Endothelial cell of umbilical vein (primary cell): Measurements from ENCODE around the gene KANSL1. TPM values are rescaled to one million over a fixed set of nuclear protein-coding genes. Genes with fewer than 3 reads are reported as not detected.

ENCODE experiments used
- BruUV-seq: library from RNA; stranded (reverse); fragments of 400-500 nt; replicated peaks from 2 replicates; lab custom pipeline; 2021; lab: Mats Ljungman, UMichigan
- CTCF ChIA-PET: fragments of 300-600, 350-600 bp; sonication (Branson Sonifier 250); formaldehyde crosslinking; loops from one replicate; lab custom pipeline; 2021; ENCODE audit warnings: antibody characterized with exemption, inconsistent platforms; lab: Charles Lee
- POLR2A ChIA-PET: fragments of 300-600, 350-600 bp; sonication (Branson Sonifier 250); formaldehyde crosslinking; loops from one replicate; lab custom pipeline; 2021; ENCODE audit warnings: antibody characterized with exemption, inconsistent platforms; lab: Charles Lee
- DNase-seq: peaks from one replicate; pipeline ENCODE4 v3.0.0-alpha.2; 2011; ENCODE audit warnings: low read depth, low spot score
- FAIRE-seq: peaks from 2 replicates; lab custom pipeline; 2011; peaks lifted over from hg19 to GRCh38; lab: Jason Lieb, UNC
- H2AFZ ChIP-seq: 2 replicates; pipeline ENCODE4 v1.6.0; 2012; ENCODE audit warnings: low read depth, low read length, control low read depth, inconsistent platforms
- H3K27ac ChIP-seq: 2 replicates; pipeline ENCODE4 v1.5.1; 2011; ENCODE audit warnings: low read depth, mild to moderate bottlenecking, control low read depth, low read length, moderate library complexity; ENCODE audit not compliant: insufficient read depth
- H3K27me3 ChIP-seq, 2 experiments: 2 replicates each; pipeline versions ENCODE4 v1.6.0 to v1.6.1; 2011; ENCODE audit warnings: low read length in 2 of 2, mixed read lengths in 1 of 2; ENCODE audit not compliant: control insufficient read depth in 2 of 2, insufficient read depth in 2 of 2
- H3K36me3 ChIP-seq, 2 experiments: 2 replicates in 1 of 2; 3 replicates in 1 of 2; pipeline ENCODE4 v1.5.1; 2011; ENCODE audit warnings: low read length in 2 of 2, mild to moderate bottlenecking in 1 of 2, moderate library complexity in 1 of 2; ENCODE audit not compliant: control insufficient read depth in 2 of 2, insufficient read depth in 2 of 2; ENCODE audit errors: extremely low read depth in 1 of 2
- H3K4me1 ChIP-seq: 3 replicates; pipeline ENCODE4 v1.5.1; 2011; ENCODE audit warnings: mild to moderate bottlenecking, low read length; ENCODE audit not compliant: control insufficient read depth, insufficient read depth; ENCODE audit errors: extremely low read depth
- H3K4me2 ChIP-seq: 2 replicates; pipeline ENCODE4 v1.6.1; 2011; ENCODE audit warnings: low read length, control low read depth, mixed read lengths; ENCODE audit not compliant: insufficient read depth
- H3K4me3 ChIP-seq, 3 experiments: fragments of 200-600 bp in 1 of 3; sonication (generic), shearing (Covaris generic) in 1 of 3; replicated peaks in 1 of 3; 2 replicates each; pipeline ENCODE4 v1.5.1; 2011 to 2016; ENCODE audit warnings: control low read depth in 3 of 3, low read length in 3 of 3, mild to moderate bottlenecking in 2 of 3, inconsistent platforms in 1 of 3, low read depth in 1 of 3, moderate library complexity in 1 of 3; ENCODE audit not compliant: insufficient read depth in 1 of 3
- H3K79me2 ChIP-seq: 2 replicates; pipeline ENCODE4 v1.6.0; 2012; ENCODE audit warnings: low read length, inconsistent platforms; ENCODE audit not compliant: control insufficient read depth, insufficient read depth
- H3K9ac ChIP-seq: replicated peaks from 2 replicates; pipeline ENCODE3; 2011; ENCODE audit warnings: low read length, control low read depth; ENCODE audit not compliant: insufficient read depth; ENCODE audit errors: extremely low read depth
- H3K9me1 ChIP-seq: replicated peaks from 3 replicates; pipeline ENCODE4 v1.6.0; 2011; ENCODE audit warnings: mild to moderate bottlenecking, low read length; ENCODE audit not compliant: control insufficient read depth, insufficient read depth; ENCODE audit errors: extremely low read depth
- H3K9me3 ChIP-seq: replicated peaks from 2 replicates; pipeline ENCODE4 v1.5.1; 2012; ENCODE audit warnings: low read length, inconsistent platforms; ENCODE audit not compliant: control insufficient read depth, insufficient read depth
- H4K20me1 ChIP-seq: replicated peaks from 2 replicates; pipeline ENCODE3; 2011; ENCODE audit warnings: mild to moderate bottlenecking, low read length; ENCODE audit not compliant: control insufficient read depth, insufficient read depth; ENCODE audit errors: extremely low read depth
- GATA2 ChIP-seq: IDR thresholded peaks from 2 replicates; pipeline ENCODE4 v1.7.0; 2011; ENCODE audit warnings: low read depth, mild to moderate bottlenecking, moderate library complexity, mixed read lengths, low read length; ENCODE audit not compliant: insufficient read length, insufficient read depth
- JUN ChIP-seq: IDR thresholded peaks from 2 replicates; pipeline ENCODE4 v1.6.1; 2011; ENCODE audit warnings: borderline replicate concordance, low read depth; ENCODE audit not compliant: insufficient read length, insufficient read depth
- POLR2A ChIP-seq: IDR thresholded peaks from 2 replicates; pipeline ENCODE4 v1.6.1; 2012; ENCODE audit warnings: low read depth, mild to moderate bottlenecking, control low read depth, low read length
- dilution Hi-C: fragments of 300-500 bp; cut with MboI; formaldehyde crosslinking; loops from one replicate; pipeline ENCODE4 v1.15.0; 2019; ENCODE audit warnings: low sequenced_read_pairs; ENCODE audit not compliant: extremely low pct_ligation_motif_present
- intact Hi-C: fragments of 100-400 bp; cut with micrococcal nuclease; formaldehyde crosslinking; loops from one replicate; pipeline ENCODE4 v1.10.0; 2022
- polyA plus RNA-seq, 4 experiments: library from polyadenylated mRNA; depleted of rRNA in 3 of 4; stranded (reverse) in 3 of 4; unstranded in 1 of 4; fragments of >200 nt; gene quantifications; 2 replicates each; pipeline versions ENCODE4 v1.2.1 to v1.2.3, GENCODE V29; 2011 to 2012; ENCODE audit warnings: missing spikeins in 1 of 4
- total RNA-seq: library from RNA; stranded (reverse); gene quantifications from 2 replicates; pipeline ENCODE4 v1.2.3, GENCODE V29; 2021
- TF ChIP-seq, protein P1 (sequence below), 2 donors: IDR thresholded peaks; 1 replicate in 1 of 2; 2 replicates in 1 of 2; pipeline ENCODE4 v1.5.1; 2011; ENCODE audit warnings: low read length in 2 of 2, mild to moderate bottlenecking in 2 of 2, moderate library complexity in 2 of 2, control low read depth in 1 of 2, inconsistent platforms in 1 of 2, low read depth in 1 of 2; ENCODE audit not compliant: insufficient read depth in 1 of 2; ENCODE audit errors: extremely low read depth in 1 of 2
- TF ChIP-seq, protein P2 (sequence below): IDR thresholded peaks from 2 replicates; pipeline ENCODE4 v1.6.1; 2011; ENCODE audit not compliant: insufficient read depth, insufficient read length

Gene KANSL1
- total and polyA plus RNA-seq, 2 donors (not counting 3 experiments of a cell fraction or from before 2014, with no cell fraction given) = 29.1 to 74.0 TPM

DNA sequence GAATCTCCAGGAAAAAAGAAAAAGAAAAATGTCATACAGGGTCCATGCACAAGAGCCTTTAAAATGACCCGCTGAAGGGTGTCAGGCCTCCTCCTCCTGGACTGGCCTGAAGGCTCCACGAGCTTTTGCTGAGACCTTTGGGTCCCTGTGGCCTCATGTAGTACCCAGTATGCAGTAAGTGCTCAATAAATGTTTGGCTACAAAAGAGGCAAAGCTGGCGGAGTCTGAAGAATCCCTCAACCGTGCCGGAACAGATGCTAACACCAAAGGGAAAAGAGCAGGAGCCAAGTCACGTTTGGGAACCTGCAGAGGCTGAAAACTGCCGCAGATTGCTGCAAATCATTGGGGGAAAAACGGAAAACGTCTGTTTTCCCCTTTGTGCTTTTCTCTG is 193.3 kb downstream of the KANSL1 start:
- POLR2A ChIA-PET = no interaction called here

More for the DNA sequence above, 193.3 kb downstream of the KANSL1 start:
- no peak overlapping the region for H3K4me3 ChIP-seq
- no peaks in the 10 kb centered on the region for H3K36me3 ChIP-seq
- FAIRE-seq (no peak), DNase-seq (no peak)
- dilution Hi-C loops (no loop called here), intact Hi-C loops (loop anchor here (5.0 kb wide), 1 partner anchor 192 kb away; the partner anchor contains the start of gene KANSL1)
- no peak overlapping the region for H3K9ac ChIP-seq
- no peaks in the 10 kb centered on the region for H3K9me3 ChIP-seq
- no peaks in the 10 kb centered on the region for H3K4me1 ChIP-seq
- H4K20me1 ChIP-seq = no peaks in the 10 kb centered on the region
- no peak overlapping the region for H2AFZ ChIP-seq
- no peaks in the 10 kb centered on the region for H3K27me3 ChIP-seq
- H3K27ac ChIP-seq = no peak overlapping the region
- TF ChIP-seq, protein P1, sequence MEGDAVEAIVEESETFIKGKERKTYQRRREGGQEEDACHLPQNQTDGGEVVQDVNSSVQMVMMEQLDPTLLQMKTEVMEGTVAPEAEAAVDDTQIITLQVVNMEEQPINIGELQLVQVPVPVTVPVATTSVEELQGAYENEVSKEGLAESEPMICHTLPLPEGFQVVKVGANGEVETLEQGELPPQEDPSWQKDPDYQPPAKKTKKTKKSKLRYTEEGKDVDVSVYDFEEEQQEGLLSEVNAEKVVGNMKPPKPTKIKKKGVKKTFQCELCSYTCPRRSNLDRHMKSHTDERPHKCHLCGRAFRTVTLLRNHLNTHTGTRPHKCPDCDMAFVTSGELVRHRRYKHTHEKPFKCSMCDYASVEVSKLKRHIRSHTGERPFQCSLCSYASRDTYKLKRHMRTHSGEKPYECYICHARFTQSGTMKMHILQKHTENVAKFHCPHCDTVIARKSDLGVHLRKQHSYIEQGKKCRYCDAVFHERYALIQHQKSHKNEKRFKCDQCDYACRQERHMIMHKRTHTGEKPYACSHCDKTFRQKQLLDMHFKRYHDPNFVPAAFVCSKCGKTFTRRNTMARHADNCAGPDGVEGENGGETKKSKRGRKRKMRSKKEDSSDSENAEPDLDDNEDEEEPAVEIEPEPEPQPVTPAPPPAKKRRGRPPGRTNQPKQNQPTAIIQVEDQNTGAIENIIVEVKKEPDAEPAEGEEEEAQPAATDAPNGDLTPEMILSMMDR (IDR thresholded peaks at IDR 0.05; ENCODE audit: extremely low read depth in 1 of 2, insufficient read depth in 1 of 2, low read depth in 1 of 2, low read length in 2 of 2) = no peak
- TF ChIP-seq JUN = no peak
- no peak for TF ChIP-seq POLR2A
- TF ChIP-seq GATA2 = no peak
- TF ChIP-seq, protein P2, sequence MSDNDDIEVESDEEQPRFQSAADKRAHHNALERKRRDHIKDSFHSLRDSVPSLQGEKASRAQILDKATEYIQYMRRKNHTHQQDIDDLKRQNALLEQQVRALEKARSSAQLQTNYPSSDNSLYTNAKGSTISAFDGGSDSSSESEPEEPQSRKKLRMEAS = no peak
- CTCF ChIA-PET = interaction anchor here (3.3 kb wide), 1 partner anchor 214 kb away, joined by 50 read pairs; no protein-coding TSS in a partner anchor
- H3K79me2 ChIP-seq = no peaks in the 10 kb centered on the region
- H3K9me1 ChIP-seq = no peaks in the 10 kb centered on the region
- BruUV-seq = no TSS peak
- H3K4me2 ChIP-seq = no peak overlapping the region
